ENCODE data around the gene PDGFRB.

PDGFRB gene

DNA sequence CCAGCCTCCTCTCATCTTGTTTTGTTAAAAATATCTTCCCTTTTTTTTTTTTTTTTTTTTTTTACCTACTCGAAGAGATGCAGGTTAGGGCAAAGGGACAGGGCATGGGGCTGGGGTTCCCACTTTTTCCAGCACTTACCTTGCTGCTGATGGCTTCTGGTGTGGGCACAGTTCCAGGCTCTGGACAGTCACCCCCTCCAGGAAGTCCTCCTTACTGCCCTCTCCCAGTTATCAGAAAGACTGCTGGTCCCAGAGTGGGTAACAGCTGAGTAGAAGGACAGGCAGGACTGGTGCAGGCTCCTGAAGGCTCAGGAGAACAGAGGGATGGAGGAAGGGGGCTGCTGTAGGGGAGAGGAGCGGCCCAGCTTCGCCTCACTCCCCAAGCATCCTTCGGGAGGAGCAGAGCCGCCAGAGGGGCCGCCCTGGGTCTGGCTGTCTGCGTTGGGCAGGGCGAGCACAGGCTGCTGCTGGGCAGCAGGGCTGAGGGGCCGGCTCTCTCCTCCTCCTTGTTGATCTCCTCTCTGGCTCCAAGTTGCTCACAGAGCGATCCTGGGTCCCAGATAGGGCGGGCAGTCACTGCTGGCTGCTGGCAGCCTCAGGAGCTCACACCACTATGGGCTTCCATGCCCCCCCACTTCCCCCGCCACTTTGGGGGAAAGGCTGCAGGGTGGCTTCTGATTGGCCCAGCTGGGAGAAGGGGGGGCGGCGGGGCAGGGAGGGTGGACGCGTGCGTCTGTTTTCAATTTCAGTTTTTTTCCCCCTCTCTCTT is at the start of gene PDGFRB:
PDGFRB (minus strand) TSS at position 588 of the 769 bp plus-strand sequence. CDS start 18,798 bp downstream, outside the sequence.
- DNase-seq = peak; percentile 57

DNA sequence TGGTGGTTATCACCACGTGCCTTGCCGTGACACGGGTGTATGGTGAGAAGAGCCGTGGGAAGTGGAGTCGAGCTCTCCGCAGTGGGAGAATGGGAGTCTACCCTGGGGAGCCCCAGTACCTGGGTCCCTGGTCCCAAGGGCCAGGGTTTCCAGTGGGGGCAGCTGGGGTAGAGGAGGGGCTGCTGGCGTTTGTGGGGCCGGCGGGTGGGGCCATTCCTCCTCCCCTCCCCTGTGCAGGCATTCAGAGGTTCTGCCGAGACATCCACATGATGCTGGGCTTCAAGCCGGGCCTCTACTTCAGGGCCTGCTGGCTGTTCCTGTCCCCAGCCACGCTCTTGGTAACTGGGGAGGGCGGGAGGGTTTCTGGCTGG is 48.9 kb upstream of the PDGFRB start:
- DNase-seq = no peak

DNA sequence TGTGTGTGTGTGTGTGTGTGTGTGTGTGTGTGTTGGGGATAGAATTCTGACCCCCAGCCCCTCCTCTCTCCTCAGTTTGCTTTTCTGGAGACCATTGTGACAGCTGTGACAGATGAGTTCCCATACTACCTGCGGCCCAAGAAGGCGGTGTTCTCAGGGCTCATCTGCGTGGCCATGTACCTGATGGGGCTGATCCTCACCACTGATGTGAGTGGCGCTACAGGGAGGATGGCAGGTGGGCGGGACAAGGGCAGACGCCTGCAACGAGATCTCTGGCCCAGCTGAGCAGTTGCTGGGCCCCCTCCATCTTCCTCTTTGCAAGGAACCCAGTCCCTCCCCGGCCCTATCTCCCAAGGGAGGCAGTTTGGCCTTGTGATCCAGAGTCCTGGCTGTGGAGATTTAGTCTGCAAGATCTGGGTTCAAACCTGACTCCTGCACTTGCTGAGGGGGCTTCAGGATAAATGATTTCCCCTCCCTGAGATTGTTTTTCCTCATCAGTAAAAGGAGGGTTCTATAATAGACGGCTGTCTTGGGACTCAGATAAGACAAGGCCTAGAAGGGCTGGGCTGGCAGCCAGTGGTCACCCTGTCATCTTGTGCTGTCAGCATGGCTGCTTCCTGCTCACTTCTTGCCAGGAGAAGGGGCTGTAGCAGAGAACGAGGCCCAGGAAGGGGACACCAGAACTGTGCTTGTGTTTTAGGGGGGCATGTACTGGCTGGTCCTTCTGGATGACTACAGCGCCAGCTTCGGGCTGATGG is 48.4 kb upstream of the PDGFRB start:
- DNase-seq = no peak

DNA sequence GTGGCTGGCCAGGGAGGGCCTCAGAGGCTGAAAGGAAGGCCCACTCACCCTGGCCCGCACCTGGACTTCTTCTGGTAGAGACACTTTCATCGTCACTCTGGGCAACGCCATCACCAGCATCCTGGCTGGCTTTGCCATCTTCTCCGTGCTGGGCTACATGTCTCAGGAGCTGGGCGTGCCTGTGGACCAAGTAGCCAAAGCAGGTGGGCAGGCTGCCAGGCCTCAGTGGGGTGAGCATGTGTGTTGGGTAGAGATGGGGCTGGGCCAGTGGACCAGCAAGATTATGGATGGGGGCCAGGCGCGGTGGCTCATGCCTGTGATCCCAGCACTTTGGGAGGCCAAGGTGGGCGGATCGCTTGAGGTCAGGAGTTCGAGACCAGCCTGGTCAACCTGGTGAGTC is 46.9 kb upstream of the PDGFRB start:
- no peak for DNase-seq

DNA sequence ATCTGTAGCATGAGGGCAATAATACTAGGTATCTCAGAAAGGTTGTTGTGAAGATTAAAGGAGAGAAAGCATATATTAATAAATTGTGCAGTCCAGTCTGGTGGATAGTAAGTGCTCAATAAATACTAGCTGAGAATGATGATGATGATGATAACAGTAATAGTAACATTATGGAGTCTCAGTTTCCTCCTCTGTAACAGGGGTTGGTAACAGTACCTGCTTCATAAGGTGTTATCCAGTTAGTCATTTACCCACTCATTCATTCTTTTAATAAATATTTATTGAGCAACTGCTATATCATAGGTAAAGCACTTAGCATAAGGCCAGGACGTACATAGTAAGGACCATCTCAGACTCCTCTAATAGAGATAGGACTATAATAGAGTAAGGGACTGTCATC is 41.8 kb upstream of the PDGFRB start:
- DNase-seq = no peak

DNA sequence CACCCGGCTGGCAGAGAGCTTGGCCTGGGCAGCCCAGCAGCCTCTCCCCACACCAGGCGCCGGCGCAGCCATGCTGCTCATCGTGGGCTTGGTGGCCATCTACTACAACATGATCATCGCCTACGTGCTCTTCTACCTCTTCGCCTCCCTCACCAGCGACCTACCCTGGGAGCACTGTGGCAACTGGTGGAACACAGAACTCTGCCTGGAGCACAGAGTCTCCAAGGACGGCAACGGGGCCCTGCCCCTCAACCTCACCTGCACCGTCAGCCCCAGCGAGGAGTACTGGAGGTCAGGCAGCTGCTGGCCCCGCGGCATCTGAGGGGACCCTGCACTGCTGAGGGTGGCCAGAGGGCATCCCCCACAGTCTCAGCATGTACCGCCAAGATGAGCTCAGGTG is 41.3 kb upstream of the PDGFRB start:
- DNase-seq = no peak

DNA sequence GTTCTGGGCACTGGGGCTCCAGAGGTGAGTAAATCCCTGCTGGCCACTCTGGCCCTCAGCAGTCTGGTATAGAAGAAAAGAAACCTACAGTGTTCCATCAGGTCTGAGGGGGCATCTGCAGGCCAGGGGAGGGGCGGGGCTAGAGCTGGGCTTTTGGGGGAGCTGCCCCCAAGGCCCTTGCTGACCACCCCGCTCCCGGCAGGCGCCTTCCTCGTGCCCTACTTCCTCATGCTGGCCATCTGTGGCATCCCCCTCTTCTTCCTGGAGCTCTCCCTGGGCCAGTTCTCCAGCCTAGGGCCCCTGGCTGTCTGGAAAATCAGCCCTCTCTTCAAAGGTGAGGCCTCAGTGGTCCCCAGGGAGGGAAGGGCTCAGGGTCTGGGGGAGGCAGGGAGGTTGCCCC is 40.9 kb upstream of the PDGFRB start:
- DNase-seq = no peak

DNA sequence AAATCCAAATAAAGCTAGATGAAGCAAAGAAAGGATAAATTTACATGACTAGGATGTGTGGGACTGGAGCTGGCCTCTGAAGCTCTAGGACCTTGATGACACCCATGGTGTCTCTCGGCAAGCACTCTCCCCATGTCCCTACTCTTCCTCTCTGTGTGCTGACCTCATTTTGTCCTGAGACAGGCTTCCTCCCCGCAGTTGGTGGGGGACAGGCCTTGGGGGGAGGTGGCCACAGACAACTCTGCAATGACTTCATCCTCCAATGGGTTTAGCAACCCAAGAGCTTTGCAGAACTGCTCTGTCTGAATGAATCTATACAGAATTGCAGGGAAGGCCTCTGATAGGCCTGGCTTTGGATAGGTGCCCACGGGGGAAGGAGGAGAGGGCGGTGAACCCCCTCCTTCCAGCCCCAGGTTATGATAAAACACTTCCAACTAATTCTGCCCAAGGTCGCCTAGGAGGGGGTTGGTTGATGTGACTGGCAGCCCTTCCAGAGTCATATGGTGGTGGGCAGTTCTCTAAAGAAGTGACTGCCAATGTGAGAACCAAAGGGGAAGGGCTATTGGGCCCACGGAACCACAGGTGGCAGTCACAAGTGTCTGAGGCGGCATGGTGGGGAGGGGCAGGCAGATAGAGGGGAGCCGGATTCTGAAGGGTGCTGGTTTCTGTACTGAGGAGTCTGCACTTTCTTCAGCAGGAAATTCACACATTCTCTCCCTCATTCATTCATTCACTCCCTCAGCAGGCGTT is 40.3 kb upstream of the PDGFRB start:
- DNase-seq = no peak

DNA sequence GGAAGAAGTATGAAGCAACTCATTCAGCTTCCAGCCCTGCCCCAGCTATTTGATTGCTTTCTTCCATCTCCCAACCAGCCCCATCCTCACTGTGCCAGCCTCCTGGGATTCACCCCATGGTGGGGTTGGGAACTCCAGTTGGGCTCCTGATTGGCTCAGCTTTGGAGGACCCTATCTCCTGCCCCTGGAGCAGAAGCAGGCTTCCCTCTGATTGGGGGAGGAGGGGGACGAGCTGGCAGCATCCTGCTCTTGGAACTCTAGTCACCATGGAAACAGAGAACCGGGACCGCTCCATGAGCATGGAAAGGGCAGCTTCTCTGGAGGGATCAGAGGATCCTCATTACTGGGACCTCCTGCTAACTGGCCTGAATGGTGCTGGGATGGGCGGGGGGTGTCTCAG is 36.8 kb upstream of the PDGFRB start:
- DNase-seq = no peak

DNA sequence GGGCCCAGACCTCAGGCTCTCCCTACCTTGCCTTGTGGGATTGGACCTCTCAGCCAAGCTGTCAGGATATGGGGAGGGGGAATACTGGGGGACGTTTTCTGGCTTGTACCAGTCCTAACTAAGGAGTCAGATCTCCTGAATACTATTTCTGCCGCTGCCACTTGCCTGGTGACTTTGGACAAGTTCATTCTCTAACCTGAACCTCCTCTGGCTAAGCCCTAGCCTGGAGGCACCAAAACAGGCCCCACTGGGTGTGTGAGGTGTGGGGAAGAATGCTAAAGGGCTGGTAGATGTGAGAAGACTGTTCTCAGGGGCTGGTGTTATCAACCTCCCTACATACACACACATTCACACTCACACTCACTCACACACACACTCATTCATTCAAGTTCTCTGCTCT is 35.3 kb upstream of the PDGFRB start:
- DNase-seq = no peak

DNA sequence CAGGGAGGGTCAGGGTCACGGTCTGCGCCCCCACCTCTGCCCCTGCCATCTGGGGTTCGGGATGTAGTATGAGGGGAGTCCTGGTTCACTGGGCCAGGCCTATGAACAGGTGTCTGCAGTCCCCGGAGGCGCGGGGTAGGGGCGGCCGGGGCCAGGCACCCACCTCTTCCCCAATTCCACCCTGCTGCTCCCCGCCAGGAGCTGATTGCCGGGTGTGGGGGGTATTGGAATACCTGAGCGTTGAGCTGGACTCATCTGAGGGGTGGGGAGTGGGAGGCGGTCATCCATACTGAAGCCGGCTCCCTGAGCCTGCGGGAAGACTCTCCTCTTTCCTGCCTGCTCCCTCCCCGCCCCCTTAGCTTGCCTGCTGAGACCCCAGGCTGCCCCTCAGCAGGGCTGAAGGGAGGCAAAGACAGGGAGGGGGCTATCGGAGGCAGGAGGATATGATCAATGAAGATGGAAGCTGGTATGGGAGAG is 34.9 kb upstream of the PDGFRB start:
- no peak for DNase-seq

DNA sequence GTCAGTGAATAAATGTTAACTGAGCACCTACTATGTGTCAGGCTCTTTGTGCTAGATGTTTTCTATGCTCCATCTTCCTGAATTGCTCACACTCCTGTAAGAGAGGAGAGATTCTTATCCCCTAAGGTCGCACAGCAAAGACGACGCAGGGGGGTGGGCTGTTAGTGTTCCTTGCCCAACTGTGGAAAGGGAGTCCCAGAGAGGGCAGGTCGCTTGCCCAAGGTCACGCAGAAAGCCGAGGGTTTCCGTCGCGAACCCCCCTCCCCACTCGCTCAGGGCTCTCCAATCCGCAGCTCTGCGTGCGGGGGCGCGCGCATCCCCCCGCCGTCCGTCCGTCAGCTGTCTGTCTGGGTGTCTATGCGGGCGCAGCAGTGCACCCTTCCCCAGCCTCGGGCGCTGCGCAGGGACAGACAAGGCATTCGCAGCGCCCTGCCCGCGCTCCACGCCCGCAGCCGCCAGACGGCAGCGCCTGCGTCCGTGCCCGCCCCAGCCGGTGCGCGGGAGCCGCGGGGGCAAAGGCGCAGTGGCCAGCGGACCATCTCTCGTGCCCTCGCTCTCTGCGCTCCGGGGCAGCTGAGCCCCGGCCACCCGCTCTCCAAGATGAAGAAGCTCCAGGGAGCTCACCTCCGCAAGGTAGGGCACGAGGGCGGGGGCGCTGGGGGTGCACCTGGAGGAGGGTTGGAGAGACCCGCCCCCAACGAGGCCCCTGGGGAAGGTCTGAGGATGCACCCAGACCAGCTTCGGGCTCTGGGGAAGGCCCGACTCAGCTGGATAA is 34.3 kb upstream of the PDGFRB start, which contains the start of gene SLC6A7:
SLC6A7 (plus strand) TSS at position 335 of the 775 bp plus-strand sequence; CDS start at position 601, 266 bp downstream.
- DNase-seq = no peak

DNA sequence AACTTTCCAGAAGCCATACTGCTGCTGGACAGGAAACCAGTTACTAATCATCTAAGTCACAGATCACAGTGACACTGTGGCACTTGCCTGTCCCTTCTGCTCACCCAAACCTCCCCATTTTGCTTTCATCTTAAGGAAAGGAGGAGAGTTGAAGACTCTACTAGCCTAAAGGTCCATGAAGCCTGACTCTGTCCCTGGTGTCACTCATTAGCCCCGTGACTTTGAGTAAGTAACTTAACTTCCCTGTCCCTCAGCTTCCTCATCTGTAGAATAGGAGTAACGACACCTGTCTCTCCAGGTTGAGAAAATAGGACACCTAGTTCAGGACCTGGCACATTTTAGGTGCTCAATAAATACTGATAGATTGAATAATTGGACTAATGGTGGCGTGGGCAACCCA is 33.7 kb upstream of the PDGFRB start:
- no peak for DNase-seq

DNA sequence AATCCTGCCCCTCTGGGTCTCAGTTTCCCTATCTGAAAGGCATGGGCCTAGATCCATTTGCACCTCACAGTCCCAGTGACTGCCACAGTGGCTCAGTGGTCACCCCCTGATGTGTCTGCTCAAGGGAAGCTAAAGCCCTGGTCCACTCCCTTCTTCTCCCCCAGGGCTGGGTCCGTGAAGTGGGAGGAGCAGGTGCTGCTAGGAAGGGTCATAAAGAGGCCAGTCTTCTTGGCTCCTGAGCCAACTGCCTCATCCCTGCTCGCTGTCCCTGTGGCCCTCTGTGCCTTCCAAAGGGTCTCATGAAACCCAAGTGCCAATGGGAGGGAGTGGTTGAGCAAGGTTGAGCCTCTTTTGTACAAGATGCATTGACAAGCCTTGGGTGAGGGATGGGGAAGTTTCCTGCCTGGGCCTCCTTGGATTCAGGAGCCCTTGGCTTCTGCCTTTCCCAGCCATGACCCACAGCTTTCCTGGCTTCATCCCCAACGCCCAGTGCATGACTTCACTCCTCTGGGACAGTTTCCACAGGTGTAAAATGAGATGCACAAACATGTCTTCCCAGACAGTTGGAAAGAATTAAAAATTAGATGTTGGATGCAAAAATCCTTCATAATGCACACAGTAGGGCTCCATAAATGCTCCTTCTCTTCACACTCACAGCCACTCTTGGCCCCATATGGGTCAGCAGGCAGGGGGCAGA is 32.6 kb upstream of the PDGFRB start:
- DNase-seq = no peak

DNA sequence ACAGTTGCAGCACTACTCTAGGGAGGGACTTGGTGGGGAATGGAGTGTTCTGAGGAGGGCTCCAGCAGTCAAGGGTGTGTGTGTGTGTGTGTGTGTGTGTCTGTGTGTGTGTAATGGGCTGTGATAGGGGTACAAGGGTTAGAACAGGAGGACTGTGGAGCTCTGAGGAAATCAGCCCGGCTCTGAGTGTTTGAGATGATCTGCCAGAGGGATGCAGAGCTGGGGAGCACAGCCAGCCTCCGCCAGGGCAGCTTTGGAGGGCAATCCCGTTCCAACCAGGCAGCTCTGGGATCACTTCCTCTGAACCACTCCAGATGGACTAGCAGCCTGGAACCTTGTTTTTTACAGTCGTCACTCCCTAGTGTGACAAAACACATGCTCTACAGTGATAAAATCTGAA is 31.3 kb upstream of the PDGFRB start:
- no peak for DNase-seq

DNA sequence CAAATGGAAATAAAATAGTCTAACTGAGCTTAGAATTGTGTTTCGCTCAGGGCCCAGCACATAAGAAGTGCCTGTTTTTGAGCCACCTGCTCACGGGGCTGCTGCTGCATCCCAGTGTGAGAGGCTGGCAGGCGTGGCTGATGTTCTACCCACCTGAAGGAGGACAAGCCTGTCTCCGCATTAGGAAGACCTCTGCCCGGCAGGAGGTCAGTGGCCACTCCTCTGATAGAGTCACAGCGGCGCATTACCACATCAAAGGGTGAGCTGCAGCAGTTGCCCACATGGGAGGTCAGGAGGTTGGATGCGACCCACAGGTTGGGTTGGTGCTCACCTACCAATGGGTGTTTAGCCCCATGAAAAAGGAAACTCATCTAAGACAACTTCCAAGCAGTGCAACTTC is 30.5 kb upstream of the PDGFRB start:
- no peak for DNase-seq

DNA sequence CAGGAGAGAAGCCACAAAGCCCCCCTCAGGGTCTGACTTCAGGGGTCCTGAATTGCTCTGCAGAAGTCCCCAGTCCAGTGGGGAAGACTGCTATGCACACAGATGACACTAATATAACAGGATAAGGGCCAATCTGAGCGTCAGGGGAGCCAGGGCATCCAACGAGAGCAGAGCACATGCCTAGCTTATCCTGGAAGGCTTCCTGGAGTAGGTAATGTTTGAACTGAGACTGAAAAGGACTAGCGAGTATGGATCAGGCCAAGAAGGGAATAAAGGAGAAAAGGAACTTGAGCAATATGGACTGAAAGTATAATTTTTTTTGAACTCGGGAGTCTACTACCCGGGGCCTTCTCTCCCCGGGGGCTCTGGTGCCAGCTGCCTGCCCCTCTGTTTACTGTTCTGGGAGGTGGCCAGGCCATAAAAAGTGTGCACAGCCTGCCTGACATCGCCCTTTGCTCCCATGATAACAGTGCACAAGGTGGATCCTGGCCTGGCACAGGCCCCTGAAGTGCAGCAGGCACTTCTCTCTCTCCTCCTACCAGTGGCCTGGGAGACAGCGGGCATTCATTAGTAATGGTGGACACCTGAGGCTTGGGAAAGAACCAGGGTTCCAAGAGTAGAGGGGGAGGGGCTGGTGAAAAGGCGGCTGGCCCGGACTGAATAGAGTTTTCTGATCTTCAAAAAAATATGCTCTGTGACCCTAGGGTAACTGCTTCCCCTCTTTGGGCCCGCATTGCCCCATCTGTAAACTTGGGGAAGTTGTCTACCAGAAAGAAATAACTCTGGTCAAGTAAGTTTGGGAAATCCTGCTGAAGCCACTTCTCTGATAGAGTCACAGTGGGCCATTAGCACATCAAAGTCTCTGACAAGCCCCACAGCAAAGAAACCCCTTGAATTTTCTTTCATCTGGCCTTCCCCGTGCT is 29.6 kb upstream of the PDGFRB start:
- no peak for DNase-seq

DNA sequence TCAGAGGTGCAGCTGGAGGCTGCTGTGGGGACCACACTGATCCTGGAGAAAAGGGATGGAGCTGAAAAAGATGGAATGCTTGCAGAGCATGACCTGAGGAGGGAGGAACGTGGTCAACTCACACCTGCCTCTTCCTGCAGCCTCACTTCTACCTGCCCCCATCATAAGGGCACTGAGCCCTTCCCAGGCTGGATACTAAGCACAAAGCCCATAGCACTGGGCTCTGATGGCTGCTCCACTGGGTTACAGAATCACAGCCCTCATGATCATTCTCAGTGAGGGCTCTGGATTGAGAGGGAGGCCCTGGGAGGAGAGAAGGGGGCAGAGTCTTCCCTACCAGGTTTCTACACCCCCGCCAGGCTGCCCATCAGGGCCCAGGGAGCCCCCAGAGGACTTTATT is 28.4 kb upstream of the PDGFRB start:
- DNase-seq = no peak

DNA sequence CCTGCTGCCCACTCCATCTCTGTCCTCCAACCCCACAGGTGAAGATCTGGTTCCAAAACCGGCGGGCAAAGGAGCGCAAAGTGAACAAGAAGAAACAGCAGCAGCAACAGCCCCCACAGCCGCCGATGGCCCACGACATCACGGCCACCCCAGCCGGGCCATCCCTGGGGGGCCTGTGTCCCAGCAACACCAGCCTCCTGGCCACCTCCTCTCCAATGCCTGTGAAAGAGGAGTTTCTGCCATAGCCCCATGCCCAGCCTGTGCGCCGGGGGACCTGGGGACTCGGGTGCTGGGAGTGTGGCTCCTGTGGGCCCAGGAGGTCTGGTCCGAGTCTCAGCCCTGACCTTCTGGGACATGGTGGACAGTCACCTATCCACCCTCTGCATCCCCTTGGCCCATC is 27.8 kb upstream of the PDGFRB start:
- no peak for DNase-seq

DNA sequence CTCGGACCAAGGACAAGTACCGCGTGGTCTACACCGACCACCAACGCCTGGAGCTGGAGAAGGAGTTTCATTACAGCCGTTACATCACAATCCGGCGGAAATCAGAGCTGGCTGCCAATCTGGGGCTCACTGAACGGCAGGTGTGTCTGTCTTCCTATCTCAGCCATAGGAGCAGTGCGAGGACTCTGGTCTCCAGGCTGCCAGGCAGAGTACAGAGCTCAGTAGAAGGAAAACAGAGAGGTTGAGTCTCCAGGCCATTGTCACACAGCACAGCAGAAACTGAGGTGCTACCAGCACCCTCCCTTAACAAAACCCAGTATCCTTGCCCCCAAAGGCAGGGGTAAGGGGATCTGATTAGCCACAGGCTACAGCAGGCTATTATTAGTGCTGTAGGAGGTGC is 27.1 kb upstream of the PDGFRB start:
- DNase-seq = no peak

All from activated gamma-delta T cell treated with Interleukin-2 at 50 U/mL for 16 hours (primary cell).